ENCODE data around the gene DNAL1. TPM values are rescaled to one million over a fixed set of nuclear protein-coding genes. Genes with fewer than 3 reads are reported as not detected.

The DNAL1 gene
- total and polyA plus RNA-seq, 2 of the 13 experiments (the other 11 are each of a cell fraction or from before 2014, with no cell fraction given): 1.4 to 13.3 TPM

- no peak for TF ChIP-seq ZNF672 (CRISPR knock-in tag; IDR thresholded peaks at IDR 0.05)
- 0 out of 2 replicates have a peak, but pooled peaks have one; percentile 4 for TF ChIP-seq ZBTB14 (CRISPR knock-in tag; IDR thresholded peaks at IDR 0.05)
- TF ChIP-seq ONECUT2 (CRISPR knock-in tag; IDR thresholded peaks at IDR 0.05): no peak
- TF ChIP-seq TOPORS (CRISPR knock-in tag; IDR thresholded peaks at IDR 0.05): no peak; the same call in 1 of the 2 replicates
- peak; percentile 58 for TF ChIP-seq MEIS2 (CRISPR knock-in tag; IDR thresholded peaks at IDR 0.05)
- TF ChIP-seq IRX3 (CRISPR knock-in tag; IDR thresholded peaks at IDR 0.05; ENCODE audit: borderline replicate concordance, low read depth): peak; percentile 60; the same call in 1 of the 2 replicates
- TF ChIP-seq ZNF691 (CRISPR knock-in tag; IDR thresholded peaks at IDR 0.05; ENCODE audit: borderline replicate concordance, low read depth): peak; percentile 72; the same call in 1 of the 2 replicates
- no peak; the same call in 1 of the 2 replicates for TF ChIP-seq MTERF4 (CRISPR knock-in tag; IDR thresholded peaks at IDR 0.05)
- no peak for TF ChIP-seq SNRNP70 (IDR thresholded peaks at IDR 0.05; ENCODE audit: low read depth, low read length)
- TF ChIP-seq ZNF205 (CRISPR knock-in tag; IDR thresholded peaks at IDR 0.05): no peak; the same call in 1 of the 2 replicates
- TF ChIP-seq CCAR2 (optimal IDR thresholded peaks at IDR 0.05; ENCODE audit: low read depth, low read length): no peak
- TF ChIP-seq ZFP36L1 (CRISPR knock-in tag; IDR thresholded peaks at IDR 0.05): 0 out of 2 replicates have a peak, but pooled peaks have one; percentile 57
- TF ChIP-seq ZBTB7A (CRISPR knock-in tag; IDR thresholded peaks at IDR 0.05): no peak
- no peak for TF ChIP-seq ZNF549 (CRISPR knock-in tag; IDR thresholded peaks at IDR 0.05)
- TF ChIP-seq PREB (CRISPR knock-in tag; IDR thresholded peaks at IDR 0.05): no peak
- TF ChIP-seq ZHX1 (CRISPR knock-in tag; IDR thresholded peaks at IDR 0.05; ENCODE audit: low read depth): no peak
- no peak for TF ChIP-seq U2AF2 (IDR thresholded peaks at IDR 0.05; ENCODE audit: low read depth, low read length)
- no peak for TF ChIP-seq NFYC (CRISPR knock-in tag; IDR thresholded peaks at IDR 0.05)
- TF ChIP-seq ZNF362 (CRISPR knock-in tag; IDR thresholded peaks at IDR 0.05; ENCODE audit: borderline replicate concordance): no peak
These were observed 69.2 kb downstream of the DNAL1 start, which contains the start of gene PNMA1 (continued) for GRCh38 chr14:73713803-73714655.

Data from HepG2 (cell line).